ENCODE data around the gene PSMD2. TPM values are rescaled to one million over a fixed set of nuclear protein-coding genes. Genes with fewer than 3 reads are reported as not detected.

Gene PSMD2
- total and polyA plus RNA-seq, 2 of the 8 experiments (the other 6 are each of a cell fraction or from before 2014, with no cell fraction given) = 350 to 363 TPM

DNA sequence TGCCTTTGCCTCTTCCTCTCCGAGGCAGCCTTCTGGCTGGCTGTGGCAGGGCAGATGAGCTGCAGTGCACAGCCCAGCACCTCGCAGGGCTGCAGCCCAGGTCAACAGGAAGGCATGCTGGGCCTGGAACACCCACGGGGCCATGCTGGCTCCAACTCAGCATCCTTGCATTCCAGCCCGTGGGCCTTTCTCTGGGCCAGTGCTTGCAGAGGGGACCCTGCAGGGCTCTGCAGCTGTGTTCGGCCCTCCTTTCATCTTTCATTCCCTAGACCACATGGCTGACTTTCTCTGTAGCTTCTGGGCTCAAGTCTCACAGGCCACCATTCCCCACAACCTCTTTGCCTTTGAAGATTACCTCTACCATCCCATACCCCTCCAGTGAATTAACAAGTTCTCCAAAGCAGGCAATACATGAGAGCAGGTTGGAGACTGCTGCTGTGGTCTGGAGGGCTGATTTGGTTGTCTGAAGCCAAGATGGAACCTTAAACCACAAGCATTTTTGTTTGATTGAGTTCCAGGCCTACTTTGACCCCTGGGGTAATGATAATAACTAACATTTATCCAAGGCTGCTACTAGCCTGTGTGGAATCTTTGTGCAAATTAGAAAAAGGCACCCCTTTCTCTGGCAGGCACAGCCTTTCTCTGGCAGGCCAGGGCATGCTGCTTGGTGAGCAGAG lies 44.3 kb downstream of the PSMD2 start:
- Histone ChIP-seq H3K18ac (ENCODE audit: extremely low read depth, low read length) (no peak overlapping the region), H3K27me3 (replicated peaks in 1 of 4; ENCODE audit: control insufficient read depth in 3 of 4, extremely low read depth in 1 of 4, insufficient read depth in 3 of 4, low read length in 3 of 4) (no peaks in the 10 kb centered on the region), H4K20me1 (replicated peaks in 1 of 2; ENCODE audit: control insufficient read depth in 1 of 2, insufficient read depth in 2 of 2, low read length in 2 of 2) (peaks cover 11 to 25% of the 10 kb centered on the region in 2 experiments), H3K4me1 (replicated peaks in 1 of 4; ENCODE audit: control insufficient read depth in 3 of 4, insufficient read depth in 4 of 4, low read length in 3 of 4) (peaks cover 5 to 19% (median 11%) of the 10 kb centered on the region in 4 experiments), H2BK5ac (ENCODE audit: low read depth, low read length) (no peak overlapping the region), H4K91ac (replicated peaks; ENCODE audit: insufficient read length, low read length) (peak overlapping the region; percentile 10), H3K23me2 (ENCODE audit: low read depth, low read length) (peaks cover 2% of the 10 kb centered on the region; the same call in 1 of the 2 replicates), H3K36me3 (ENCODE audit: control insufficient read depth in 2 of 4, insufficient read depth in 4 of 4, low read length in 3 of 4) (peaks cover 0 to 16% (median 1%) of the 10 kb centered on the region in 4 experiments; a peak in 6 of 8 replicates), H3K79me2 (ENCODE audit: control insufficient read depth in 1 of 2, insufficient read depth in 2 of 2, low read length in 2 of 2) (no peaks in the 10 kb centered on the region; a peak in 1 of 4 replicates), H3K9ac (replicated peaks in 1 of 4; ENCODE audit: extremely low read depth in 1 of 4, low read depth in 3 of 4, low read length in 3 of 4) (no peak overlapping the region), H4K5ac (ENCODE audit: insufficient read length, low read depth, low read length) (no peak overlapping the region), H3K9me3 (ENCODE audit: insufficient read depth in 2 of 2, low read depth in 1 of 2, low read length in 1 of 2) (no peaks in the 10 kb centered on the region), H3K4ac (replicated peaks; ENCODE audit: insufficient read length, low read depth, low read length) (no peak overlapping the region), H3K4me2 (ENCODE audit: insufficient read depth in 1 of 2, low read depth in 2 of 2, low read length in 2 of 2) (no peak overlapping the region), H2AFZ (ENCODE audit: low read length) (no peak overlapping the region), H2BK20ac (ENCODE audit: low read length) (no peak overlapping the region), H3K23ac (ENCODE audit: insufficient read length) (no peak overlapping the region), H2BK15ac (ENCODE audit: low read length) (no peak overlapping the region), H3K56ac (replicated peaks; ENCODE audit: insufficient read length, low read depth, low read length) (no peak overlapping the region), H3K4me3 (ENCODE audit: extremely low read depth in 1 of 4, insufficient read depth in 2 of 4, low read depth in 3 of 4, low read length in 4 of 4) (no peak overlapping the region), H4K8ac (ENCODE audit: extremely low read depth, insufficient read depth, low read length) (no peak overlapping the region), H2BK120ac (replicated peaks; ENCODE audit: low read depth, low read length) (no peak overlapping the region), H3K79me1 (ENCODE audit: low read depth, low read length) (no peaks in the 10 kb centered on the region; the same call in 1 of the 2 replicates), H3K27ac (ENCODE audit: low read depth, low read length) (no peak overlapping the region), H3K14ac (ENCODE audit: insufficient read length) (no peak overlapping the region), H2AK5ac (ENCODE audit: low read depth, low read length) (no peak overlapping the region), H2BK12ac (ENCODE audit: low read depth, low read length) (no peak overlapping the region)
- no peak for DNase-seq (ENCODE audit: low read depth in 1 of 2, low spot score in 2 of 2)
- no peak for FAIRE-seq
- ChIA-PET CTCF (ENCODE audit: partially characterized antibody) (interaction anchor here (1.1 to 7.4 kb wide), 5 partner anchors 10 to 196 kb away, joined by 3 to 49 read pairs (median 4); no protein-coding TSS in a partner anchor), POLR2A (ENCODE audit: partially characterized antibody) (interaction anchor here (0.6 to 1.9 kb wide), 6 partner anchors 11 to 197 kb away, joined by 3 to 6 read pairs (median 4); no protein-coding TSS in a partner anchor)
- WGBS, 2 experiments (ENCODE audit: extremely low coverage in 1 of 2, insufficient coverage in 1 of 2, insufficient read length in 1 of 2, insufficient replicate concordance in 2 of 2, low coverage in 1 of 2, low lambda C conversion rate in 2 of 2, missing lambda C conversion rate in 1 of 2) = 74% methylated on average over 4 of the region's 5 CpGs; no CpG with 5 or more reads in 1 of the 2 experiments
- TF ChIP-seq CTBP2 (IDR thresholded peaks at IDR 0.05; ENCODE audit: borderline replicate concordance, insufficient read depth, insufficient read length, low read length) = no peak
- no peak for TF ChIP-seq EP300 (IDR thresholded peaks at IDR 0.05; ENCODE audit: borderline replicate concordance in 1 of 2, low read depth in 2 of 2, low read length in 2 of 2)
- no peak for TF ChIP-seq CHD1 (IDR thresholded peaks at IDR 0.05; ENCODE audit: low read depth, low read length)
- TF ChIP-seq SUZ12 (IDR thresholded peaks at IDR 0.05; ENCODE audit: low read length) = no peak
- no peak for TF ChIP-seq MAFK (IDR thresholded peaks at IDR 0.05; ENCODE audit: low read depth, low read length)
- TF ChIP-seq SIRT6 (IDR thresholded peaks at IDR 0.05; ENCODE audit: low read length) = no peak
- no peak for TF ChIP-seq TAF7 (optimal IDR thresholded peaks at IDR 0.05; ENCODE audit: borderline replicate concordance, low read depth, low read length)
- TF ChIP-seq TEAD4 (IDR thresholded peaks at IDR 0.05; ENCODE audit: low read depth, low read length) = no peak
- TF ChIP-seq USF2 (IDR thresholded peaks at IDR 0.05; ENCODE audit: low read length) = no peak
- TF ChIP-seq JUND (IDR thresholded peaks at IDR 0.05; ENCODE audit: low read length) = no peak
- TF ChIP-seq TCF12 (IDR thresholded peaks at IDR 0.05; ENCODE audit: low read depth, low read length) = no peak

Data from H1 (cell line).